HK-2 (cell line): ENCODE measurements around the gene TSPY3.
"Not testable (repeated sequence)": the region's sequence is repeated elsewhere in the genome, so short reads cannot be mapped to it uniquely, and the experiment has no call there.

Experiments
- DNase-seq: peaks from one replicate; pipeline ENCODE4 v3.0.0-alpha.2; 2018; ENCODE audit not compliant: unreplicated experiment

The TSPY3 gene, protein sequence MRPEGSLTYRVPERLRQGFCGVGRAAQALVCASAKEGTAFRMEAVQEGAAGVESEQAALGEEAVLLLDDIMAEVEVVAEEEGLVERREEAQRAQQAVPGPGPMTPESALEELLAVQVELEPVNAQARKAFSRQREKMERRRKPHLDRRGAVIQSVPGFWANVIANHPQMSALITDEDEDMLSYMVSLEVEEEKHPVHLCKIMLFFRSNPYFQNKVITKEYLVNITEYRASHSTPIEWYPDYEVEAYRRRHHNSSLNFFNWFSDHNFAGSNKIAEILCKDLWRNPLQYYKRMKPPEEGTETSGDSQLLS

DNA sequence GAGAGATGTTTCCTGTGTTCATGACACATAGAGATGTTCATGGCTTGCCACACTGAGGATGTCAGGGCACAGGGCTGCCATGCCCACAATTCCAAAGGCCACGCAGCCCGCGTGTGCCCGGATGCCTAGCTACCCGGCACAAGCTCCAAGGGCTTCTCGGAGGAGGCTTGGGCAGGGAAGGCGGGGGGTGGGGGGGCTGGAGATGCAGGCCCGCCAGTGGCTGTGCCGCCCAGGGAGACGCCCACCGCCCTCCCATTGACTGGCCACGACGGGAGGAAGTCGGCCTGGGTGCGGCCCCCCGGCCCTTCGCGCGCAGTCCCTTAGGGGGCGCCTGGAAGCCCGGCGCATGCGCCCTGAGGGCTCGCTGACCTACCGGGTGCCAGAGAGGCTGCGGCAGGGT is at the start of gene TSPY3:
Gene TSPY3, plus strand, starts transcription at position 301 of the 400 bp plus-strand sequence. Its CDS starts 46 bp downstream, at position 347.
- not testable (repeated sequence) for DNase-seq

DNA sequence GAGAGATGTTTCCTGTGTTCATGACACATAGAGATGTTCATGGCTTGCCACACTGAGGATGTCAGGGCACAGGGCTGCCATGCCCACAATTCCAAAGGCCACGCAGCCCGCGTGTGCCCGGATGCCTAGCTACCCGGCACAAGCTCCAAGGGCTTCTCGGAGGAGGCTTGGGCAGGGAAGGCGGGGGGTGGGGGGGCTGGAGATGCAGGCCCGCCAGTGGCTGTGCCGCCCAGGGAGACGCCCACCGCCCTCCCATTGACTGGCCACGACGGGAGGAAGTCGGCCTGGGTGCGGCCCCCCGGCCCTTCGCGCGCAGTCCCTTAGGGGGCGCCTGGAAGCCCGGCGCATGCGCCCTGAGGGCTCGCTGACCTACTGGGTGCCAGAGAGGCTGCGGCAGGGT is 40.7 kb upstream of the TSPY3 start, which contains the start of gene TSPY8:
Gene TSPY8, plus strand, starts transcription at position 301 of the 400 bp plus-strand sequence. Its CDS starts 46 bp downstream, at position 347.
- not testable (repeated sequence) for DNase-seq

- DNase-seq = not testable (repeated sequence)
Observed at GRCh38 chrY:9396527-9396926, 1.7 kb upstream of the TSPY3 start.
